DOHH2 (cell line): ENCODE data around the gene SMIM23.

Experiments used
- H3F3A ChIP-seq: fragments of 200-600 bp; sonication (generic), shearing (Covaris generic); 2 replicates; pipeline ENCODE4 v1.6.0; 2016; ENCODE audit warnings: antibody characterized with exemption, mild to moderate bottlenecking; ENCODE audit not compliant: control insufficient read depth, insufficient read depth
- H3K27ac ChIP-seq: fragments of 200-600 bp; sonication (generic); 2 replicates; pipeline ENCODE4 v1.5.1; 2014; ENCODE audit warnings: low read depth, mild to moderate bottlenecking, low read length, moderate library complexity
- H3K27me3 ChIP-seq: fragments of 200-600 bp; sonication (generic); 2 replicates; pipeline ENCODE4 v1.6.1; 2014; ENCODE audit warnings: mild to moderate bottlenecking, low read length, mixed read lengths; ENCODE audit not compliant: control insufficient read depth
- H3K36me3 ChIP-seq: fragments of 200-600 bp; sonication (generic); 2 replicates; pipeline ENCODE4 v1.6.1; 2014; ENCODE audit warnings: mild to moderate bottlenecking, low read length, moderate library complexity, mixed read lengths; ENCODE audit not compliant: control insufficient read depth
- H3K4me1 ChIP-seq: fragments of 200-600 bp; sonication (generic); 2 replicates; pipeline ENCODE4 v1.6.1; 2014; ENCODE audit warnings: mild to moderate bottlenecking, low read length, mixed read lengths; ENCODE audit not compliant: control insufficient read depth
- H3K4me2 ChIP-seq: fragments of 200-600 bp; sonication (generic); 2 replicates; pipeline ENCODE4 v1.6.0; 2014; ENCODE audit warnings: mild to moderate bottlenecking, low read length, moderate library complexity
- H3K4me3 ChIP-seq: fragments of 200-600 bp; sonication (generic); 2 replicates; pipeline ENCODE4 v1.5.1; 2014; ENCODE audit warnings: mild to moderate bottlenecking, low read length, mixed read lengths
- H3K79me2 ChIP-seq: fragments of 200-600 bp; sonication (generic); 2 replicates; pipeline ENCODE4 v1.6.1; 2014; ENCODE audit warnings: mild to moderate bottlenecking, low read length, mixed read lengths; ENCODE audit not compliant: control insufficient read depth
- H3K9me2 ChIP-seq: fragments of 200-600 bp; sonication (generic); replicated peaks from 2 replicates; pipeline ENCODE4 v1.6.1; 2014; ENCODE audit warnings: mild to moderate bottlenecking, low read length, mixed read lengths; ENCODE audit not compliant: control insufficient read depth
- H3K9me3 ChIP-seq: fragments of 200-600 bp; sonication (generic); 2 replicates; pipeline ENCODE4 v1.6.1; 2014; ENCODE audit warnings: antibody characterized with exemption, low read length, mixed read lengths; ENCODE audit not compliant: control insufficient read depth, insufficient read depth
- H4K20me1 ChIP-seq: fragments of 200-600 bp; sonication (generic); 2 replicates; pipeline ENCODE4 v1.6.0; 2014; ENCODE audit warnings: low read depth, mild to moderate bottlenecking, antibody characterized with exemption, low read length, moderate library complexity; ENCODE audit not compliant: control insufficient read depth, insufficient read depth
- EZH2phosphoT487 ChIP-seq: fragments of 200-600 bp; sonication (generic); IDR thresholded peaks from 2 replicates; pipeline ENCODE4 v1.6.1; 2017; ENCODE audit warnings: borderline replicate concordance, mild to moderate bottlenecking, antibody characterized with exemption, low read length, moderate library complexity, mixed read lengths
- TF ChIP-seq, protein P1 (sequence below): fragments of 200-600 bp; sonication (generic); IDR thresholded peaks from one replicate; pipeline ENCODE4 v1.5.1; 2014; ENCODE audit warnings: antibody characterized with exemption, mild to moderate bottlenecking, low read depth, low read length; ENCODE audit not compliant: poor library complexity, severe bottlenecking

Gene SMIM23

DNA sequence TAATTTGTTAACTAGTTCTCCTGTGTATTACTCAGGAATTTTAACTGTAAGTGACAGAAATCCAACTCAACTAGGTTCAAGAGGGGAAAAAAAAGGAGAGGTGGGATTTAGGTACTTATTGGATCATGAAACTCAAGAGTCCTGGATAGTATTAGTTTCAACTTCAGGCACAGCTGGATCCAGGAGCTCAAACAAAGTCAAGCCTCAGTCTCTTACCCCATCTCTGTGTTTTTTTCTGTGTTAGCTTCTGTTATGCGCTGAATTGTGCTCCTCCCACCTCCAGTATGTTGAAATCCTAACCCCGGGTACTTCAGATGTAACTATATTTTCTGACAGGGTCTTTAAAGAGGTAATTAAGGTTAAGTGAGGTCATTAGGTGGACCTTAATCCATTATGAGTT lies 53.5 kb downstream of the SMIM23 start:
- Histone ChIP-seq H3K9me2 (no peaks in the 10 kb centered on the region), H3K4me3 (no peak overlapping the region)

GRCh38 chr5:171840066-171840465 lies 54.4 kb downstream of the SMIM23 start:
- no peak for TF ChIP-seq EZH2phosphoT487
- TF ChIP-seq, protein P1, sequence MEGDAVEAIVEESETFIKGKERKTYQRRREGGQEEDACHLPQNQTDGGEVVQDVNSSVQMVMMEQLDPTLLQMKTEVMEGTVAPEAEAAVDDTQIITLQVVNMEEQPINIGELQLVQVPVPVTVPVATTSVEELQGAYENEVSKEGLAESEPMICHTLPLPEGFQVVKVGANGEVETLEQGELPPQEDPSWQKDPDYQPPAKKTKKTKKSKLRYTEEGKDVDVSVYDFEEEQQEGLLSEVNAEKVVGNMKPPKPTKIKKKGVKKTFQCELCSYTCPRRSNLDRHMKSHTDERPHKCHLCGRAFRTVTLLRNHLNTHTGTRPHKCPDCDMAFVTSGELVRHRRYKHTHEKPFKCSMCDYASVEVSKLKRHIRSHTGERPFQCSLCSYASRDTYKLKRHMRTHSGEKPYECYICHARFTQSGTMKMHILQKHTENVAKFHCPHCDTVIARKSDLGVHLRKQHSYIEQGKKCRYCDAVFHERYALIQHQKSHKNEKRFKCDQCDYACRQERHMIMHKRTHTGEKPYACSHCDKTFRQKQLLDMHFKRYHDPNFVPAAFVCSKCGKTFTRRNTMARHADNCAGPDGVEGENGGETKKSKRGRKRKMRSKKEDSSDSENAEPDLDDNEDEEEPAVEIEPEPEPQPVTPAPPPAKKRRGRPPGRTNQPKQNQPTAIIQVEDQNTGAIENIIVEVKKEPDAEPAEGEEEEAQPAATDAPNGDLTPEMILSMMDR = no peak
- no peaks in the 10 kb centered on the region for H3K36me3 ChIP-seq

More for the DNA sequence above, 53.5 kb downstream of the SMIM23 start:
- H4K20me1 ChIP-seq = no peaks in the 10 kb centered on the region
- H3K27ac ChIP-seq = no peak overlapping the region
- H3K36me3 ChIP-seq = no peaks in the 10 kb centered on the region
- H3K27me3 ChIP-seq = peaks cover 7% of the 10 kb centered on the region
- no peaks in the 10 kb centered on the region for H3F3A ChIP-seq
- TF ChIP-seq, protein P1 = no peak
- TF ChIP-seq EZH2phosphoT487 = no peak
- no peaks in the 10 kb centered on the region for H3K4me1 ChIP-seq
- H3K4me2 ChIP-seq = no peak overlapping the region
- no peaks in the 10 kb centered on the region for H3K9me3 ChIP-seq
- no peaks in the 10 kb centered on the region for H3K79me2 ChIP-seq

More at GRCh38 chr5:171840066-171840465, 54.4 kb downstream of the SMIM23 start:
- Histone ChIP-seq H3K4me2 (no peak overlapping the region), H3F3A (no peaks in the 10 kb centered on the region), H3K27me3 (peaks cover under 1% of the 10 kb centered on the region), H3K27ac (no peak overlapping the region), H3K4me3 (no peak overlapping the region), H4K20me1 (no peaks in the 10 kb centered on the region), H3K4me1 (no peaks in the 10 kb centered on the region), H3K9me2 (no peaks in the 10 kb centered on the region), H3K9me3 (no peaks in the 10 kb centered on the region), H3K79me2 (no peaks in the 10 kb centered on the region)
